ENCODE results near the gene HIVEP3.

Gene HIVEP3

GRCh38 chr1:41752514-41753170, 166.1 kb downstream of the HIVEP3 start:
- H3K36me3 ChIP-seq (ENCODE audit: insufficient read depth, low read length) = no peaks in the 10 kb centered on the region
- H4K20me1 ChIP-seq (ENCODE audit: insufficient read depth, low read length) = no peaks in the 10 kb centered on the region
- no peaks in the 10 kb centered on the region for H3F3A ChIP-seq (ENCODE audit: insufficient read depth, low read length)
- TF ChIP-seq EZH2 (IDR thresholded peaks at IDR 0.05; ENCODE audit: borderline replicate concordance, low read length) = no peak
- TF ChIP-seq, protein P1, sequence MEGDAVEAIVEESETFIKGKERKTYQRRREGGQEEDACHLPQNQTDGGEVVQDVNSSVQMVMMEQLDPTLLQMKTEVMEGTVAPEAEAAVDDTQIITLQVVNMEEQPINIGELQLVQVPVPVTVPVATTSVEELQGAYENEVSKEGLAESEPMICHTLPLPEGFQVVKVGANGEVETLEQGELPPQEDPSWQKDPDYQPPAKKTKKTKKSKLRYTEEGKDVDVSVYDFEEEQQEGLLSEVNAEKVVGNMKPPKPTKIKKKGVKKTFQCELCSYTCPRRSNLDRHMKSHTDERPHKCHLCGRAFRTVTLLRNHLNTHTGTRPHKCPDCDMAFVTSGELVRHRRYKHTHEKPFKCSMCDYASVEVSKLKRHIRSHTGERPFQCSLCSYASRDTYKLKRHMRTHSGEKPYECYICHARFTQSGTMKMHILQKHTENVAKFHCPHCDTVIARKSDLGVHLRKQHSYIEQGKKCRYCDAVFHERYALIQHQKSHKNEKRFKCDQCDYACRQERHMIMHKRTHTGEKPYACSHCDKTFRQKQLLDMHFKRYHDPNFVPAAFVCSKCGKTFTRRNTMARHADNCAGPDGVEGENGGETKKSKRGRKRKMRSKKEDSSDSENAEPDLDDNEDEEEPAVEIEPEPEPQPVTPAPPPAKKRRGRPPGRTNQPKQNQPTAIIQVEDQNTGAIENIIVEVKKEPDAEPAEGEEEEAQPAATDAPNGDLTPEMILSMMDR (IDR thresholded peaks at IDR 0.05; ENCODE audit: low read length) = no peak
- H3K9ac ChIP-seq (ENCODE audit: low read length) = peak overlapping the region; percentile 33; the same call in 1 of the 2 replicates
- H3K4me1 ChIP-seq (ENCODE audit: insufficient read depth, low read length, severe bottlenecking) = peaks cover 52% of the 10 kb centered on the region
- peak overlapping the region; percentile 49; the same call in 1 of the 2 replicates for H3K4me2 ChIP-seq (ENCODE audit: low read length)
- H2AFZ ChIP-seq (ENCODE audit: low read length) = no peak overlapping the region
- no peaks in the 10 kb centered on the region for H3K9me3 ChIP-seq (ENCODE audit: low read length)
- H3K9me2 ChIP-seq (ENCODE audit: low read depth, low read length) = no peaks in the 10 kb centered on the region
- peak overlapping the region; percentile 92 for H3K27ac ChIP-seq (ENCODE audit: low read depth, low read length, poor library complexity, severe bottlenecking)
- no peaks in the 10 kb centered on the region for H3K79me2 ChIP-seq (ENCODE audit: insufficient read depth, low read length)
- no peak overlapping the region for H3K4me3 ChIP-seq (ENCODE audit: low read depth, low read length, poor library complexity, severe bottlenecking)
- H3K27me3 ChIP-seq (ENCODE audit: insufficient read depth, low read length) = no peaks in the 10 kb centered on the region

DNA sequence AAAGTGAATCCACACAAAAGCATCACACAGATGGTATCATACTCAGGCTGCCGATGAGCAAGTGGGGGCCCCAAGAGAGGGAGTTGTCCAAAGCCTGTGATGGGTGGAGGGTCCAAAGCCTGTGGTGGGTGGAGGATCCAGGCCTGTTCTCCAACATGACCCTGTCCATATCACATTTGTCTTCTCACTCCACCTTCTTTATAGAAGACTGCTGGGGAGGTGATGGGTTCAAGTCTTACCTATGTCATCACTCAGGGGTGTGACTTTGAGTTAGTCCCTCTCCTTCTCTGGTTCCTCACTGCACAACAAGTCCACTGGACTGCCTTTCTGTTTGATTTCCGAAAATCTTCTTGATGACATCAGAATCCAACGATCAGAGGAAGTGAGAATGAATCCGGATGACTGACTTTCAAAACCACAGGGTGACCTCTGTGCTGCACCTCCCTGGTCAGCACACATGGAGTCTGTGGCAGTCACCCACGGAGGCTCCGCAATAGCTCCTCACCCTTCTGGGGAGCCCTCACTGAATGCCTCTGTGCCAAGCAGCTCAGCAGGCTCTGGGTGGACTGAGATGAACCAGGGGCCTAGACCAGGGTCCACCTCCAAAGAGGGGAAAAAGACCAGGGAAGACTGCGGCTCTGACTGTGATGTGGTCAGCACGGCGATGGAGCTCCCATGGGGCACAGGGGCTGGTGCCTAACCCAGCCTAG, 166.8 kb downstream of the HIVEP3 start:
- H3K9ac ChIP-seq (ENCODE audit: low read length) = peak overlapping the region; percentile 37; the same call in 1 of the 2 replicates
- no peak for TF ChIP-seq EZH2 (IDR thresholded peaks at IDR 0.05; ENCODE audit: borderline replicate concordance, low read length)
- TF ChIP-seq, protein P1 (IDR thresholded peaks at IDR 0.05; ENCODE audit: low read length) = no peak
- H4K20me1 ChIP-seq (ENCODE audit: insufficient read depth, low read length) = no peaks in the 10 kb centered on the region
- H3K9me2 ChIP-seq (ENCODE audit: low read depth, low read length) = no peaks in the 10 kb centered on the region
- H3K27me3 ChIP-seq (ENCODE audit: insufficient read depth, low read length) = no peaks in the 10 kb centered on the region
- peak overlapping the region; percentile 92 for H3K27ac ChIP-seq (ENCODE audit: low read depth, low read length, poor library complexity, severe bottlenecking)
- no peak overlapping the region for H2AFZ ChIP-seq (ENCODE audit: low read length)
- H3K9me3 ChIP-seq (ENCODE audit: low read length) = no peaks in the 10 kb centered on the region
- H3K4me3 ChIP-seq (ENCODE audit: low read depth, low read length, poor library complexity, severe bottlenecking) = peak overlapping the region; percentile 32
- no peaks in the 10 kb centered on the region for H3K79me2 ChIP-seq (ENCODE audit: insufficient read depth, low read length)
- H3K36me3 ChIP-seq (ENCODE audit: insufficient read depth, low read length) = no peaks in the 10 kb centered on the region
- H3F3A ChIP-seq (ENCODE audit: insufficient read depth, low read length) = no peaks in the 10 kb centered on the region
- H3K4me2 ChIP-seq (ENCODE audit: low read length) = peak overlapping the region; percentile 49
- peaks cover 52% of the 10 kb centered on the region for H3K4me1 ChIP-seq (ENCODE audit: insufficient read depth, low read length, severe bottlenecking)

GRCh38 chr1:41749991-41750745, 168.6 kb downstream of the HIVEP3 start:
- no peak overlapping the region for H3K4me3 ChIP-seq (ENCODE audit: low read depth, low read length, poor library complexity, severe bottlenecking)
- no peaks in the 10 kb centered on the region for H4K20me1 ChIP-seq (ENCODE audit: insufficient read depth, low read length)
- H3K27me3 ChIP-seq (ENCODE audit: insufficient read depth, low read length) = no peaks in the 10 kb centered on the region
- no peak for TF ChIP-seq EZH2 (IDR thresholded peaks at IDR 0.05; ENCODE audit: borderline replicate concordance, low read length)
- TF ChIP-seq, protein P1 (IDR thresholded peaks at IDR 0.05; ENCODE audit: low read length) = no peak
- no peak overlapping the region for H2AFZ ChIP-seq (ENCODE audit: low read length)
- H3K9me3 ChIP-seq (ENCODE audit: low read length) = no peaks in the 10 kb centered on the region
- H3K4me2 ChIP-seq (ENCODE audit: low read length) = peak overlapping the region; percentile 26; the same call in 1 of the 2 replicates
- no peaks in the 10 kb centered on the region for H3F3A ChIP-seq (ENCODE audit: insufficient read depth, low read length)
- H3K36me3 ChIP-seq (ENCODE audit: insufficient read depth, low read length) = no peaks in the 10 kb centered on the region
- peak overlapping the region; percentile 92 for H3K27ac ChIP-seq (ENCODE audit: low read depth, low read length, poor library complexity, severe bottlenecking)
- H3K9ac ChIP-seq (ENCODE audit: low read length) = no peak overlapping the region
- no peaks in the 10 kb centered on the region for H3K9me2 ChIP-seq (ENCODE audit: low read depth, low read length)
- peaks cover 52% of the 10 kb centered on the region for H3K4me1 ChIP-seq (ENCODE audit: insufficient read depth, low read length, severe bottlenecking)
- no peaks in the 10 kb centered on the region for H3K79me2 ChIP-seq (ENCODE audit: insufficient read depth, low read length)

Measured in OCI-LY1 (cell line).